Endodermal cell (in vitro differentiated cells): ENCODE measurements around the gene ZNF335. TPM values are rescaled to one million over a fixed set of nuclear protein-coding genes. Genes with fewer than 3 reads are reported as not detected.

Source experiments
- DNase-seq: peaks from one replicate; pipeline ENCODE4 v3.0.0-alpha.2; 2017
- H3K27ac ChIP-seq: 2 replicates; pipeline ENCODE4 v1.5.1; 2013; ENCODE audit warnings: mild to moderate bottlenecking, low read depth, low read length, moderate library complexity
- H3K27me3 ChIP-seq: 2 replicates; pipeline ENCODE4 v1.6.1; 2013; ENCODE audit warnings: mild to moderate bottlenecking, low read length, moderate library complexity; ENCODE audit not compliant: insufficient read depth, control insufficient read depth, poor library complexity, severe bottlenecking
- H3K36me3 ChIP-seq: 2 replicates; pipeline ENCODE4 v1.7.0; 2013; ENCODE audit warnings: mild to moderate bottlenecking, low read length, moderate library complexity; ENCODE audit not compliant: control insufficient read depth, insufficient read depth
- H3K4me1 ChIP-seq: one replicate; pipeline ENCODE4 v1.7.0; 2013; ENCODE audit warnings: low read length; ENCODE audit not compliant: control insufficient read depth, insufficient read depth
- H3K4me3 ChIP-seq: 2 replicates; pipeline ENCODE4 v1.5.1; 2013; ENCODE audit warnings: mild to moderate bottlenecking, low read length, moderate library complexity
- H3K9ac ChIP-seq: 2 replicates; pipeline ENCODE4 v1.6.1; 2013; ENCODE audit warnings: mild to moderate bottlenecking, low read length, moderate library complexity; ENCODE audit not compliant: poor library complexity, severe bottlenecking; ENCODE audit errors: extremely low read depth
- H3K9me3 ChIP-seq: 2 replicates; pipeline ENCODE4 v1.6.1; 2013; ENCODE audit warnings: mild to moderate bottlenecking, low read length, moderate library complexity; ENCODE audit not compliant: control insufficient read depth
- H3K27ac Mint-ChIP-seq: 2 replicates; pipeline ENCODE4 v1.8.0; 2020; ENCODE audit warnings: mixed read lengths
- H3K27me3 Mint-ChIP-seq: 2 replicates; pipeline ENCODE4 v1.8.0; 2021; ENCODE audit warnings: mild to moderate bottlenecking, mixed read lengths; ENCODE audit not compliant: insufficient read depth
- H3K36me3 Mint-ChIP-seq: 2 replicates; pipeline ENCODE4 v1.8.0; 2020; ENCODE audit warnings: low read depth, mixed read lengths
- H3K4me1 Mint-ChIP-seq: 2 replicates; pipeline ENCODE4 v1.8.0; 2020; ENCODE audit warnings: mixed read lengths
- H3K4me3 Mint-ChIP-seq: 2 replicates; pipeline ENCODE4 v1.8.0; 2020; ENCODE audit warnings: mild to moderate bottlenecking, moderate library complexity, mixed read lengths
- H3K9me3 Mint-ChIP-seq: 2 replicates; pipeline ENCODE4 v1.8.0; 2020; ENCODE audit warnings: mild to moderate bottlenecking, mixed read lengths
- WGBS, 2 experiments: methylation state at CpG; one replicate each; pipeline versions ENCODE4 v1.1.5 to v1.1.7; 2013; ENCODE audit warnings: missing lambda C conversion rate in 2 of 2, mixed read lengths in 1 of 2; ENCODE audit not compliant: insufficient coverage in 1 of 2, insufficient read length in 1 of 2; 5-methylcytosine and 5-hydroxymethylcytosine counted together
- total RNA-seq, 2 donors: library from RNA; stranded (reverse); fragmentation: NEBNext Ultra II Directional in 1 of 2; extraction: Animal tissue kit (Norgen Biotek cat#: 25700) in 1 of 2; gene quantifications; 2 replicates in 1 of 2; 3 replicates in 1 of 2; pipeline ENCODE4 v1.2.1, GENCODE V29; 2021
- TF ChIP-seq, protein P1 (sequence below): fragments of 200-600 bp; sonication (generic); conservative IDR thresholded peaks from 2 replicates; pipeline ENCODE4 v1.5.0; 2021; ENCODE audit warnings: antibody characterized with exemption, mild to moderate bottlenecking

Gene ZNF335
- total RNA-seq, 2 donors from 2014 or later = 18.3 to 21.0 TPM

- H3K36me3 ChIP-seq = no peaks in the 10 kb centered on the region
- TF ChIP-seq, protein P1, sequence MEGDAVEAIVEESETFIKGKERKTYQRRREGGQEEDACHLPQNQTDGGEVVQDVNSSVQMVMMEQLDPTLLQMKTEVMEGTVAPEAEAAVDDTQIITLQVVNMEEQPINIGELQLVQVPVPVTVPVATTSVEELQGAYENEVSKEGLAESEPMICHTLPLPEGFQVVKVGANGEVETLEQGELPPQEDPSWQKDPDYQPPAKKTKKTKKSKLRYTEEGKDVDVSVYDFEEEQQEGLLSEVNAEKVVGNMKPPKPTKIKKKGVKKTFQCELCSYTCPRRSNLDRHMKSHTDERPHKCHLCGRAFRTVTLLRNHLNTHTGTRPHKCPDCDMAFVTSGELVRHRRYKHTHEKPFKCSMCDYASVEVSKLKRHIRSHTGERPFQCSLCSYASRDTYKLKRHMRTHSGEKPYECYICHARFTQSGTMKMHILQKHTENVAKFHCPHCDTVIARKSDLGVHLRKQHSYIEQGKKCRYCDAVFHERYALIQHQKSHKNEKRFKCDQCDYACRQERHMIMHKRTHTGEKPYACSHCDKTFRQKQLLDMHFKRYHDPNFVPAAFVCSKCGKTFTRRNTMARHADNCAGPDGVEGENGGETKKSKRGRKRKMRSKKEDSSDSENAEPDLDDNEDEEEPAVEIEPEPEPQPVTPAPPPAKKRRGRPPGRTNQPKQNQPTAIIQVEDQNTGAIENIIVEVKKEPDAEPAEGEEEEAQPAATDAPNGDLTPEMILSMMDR = no peak
- no peaks in the 10 kb centered on the region for H3K9me3 Mint-ChIP-seq
- no peak overlapping the region for H3K27ac Mint-ChIP-seq
- no peaks in the 10 kb centered on the region for H3K4me1 ChIP-seq
- no peaks in the 10 kb centered on the region for H3K9me3 ChIP-seq
- peaks cover 30% of the 10 kb centered on the region for H3K27me3 Mint-ChIP-seq
- H3K9ac ChIP-seq = no peak overlapping the region
- peaks cover 7% of the 10 kb centered on the region for H3K4me1 Mint-ChIP-seq
- no peak overlapping the region for H3K4me3 ChIP-seq
- WGBS, 2 experiments = 89 to 94% methylated on average over 3 to 5 of the region's 5 CpGs
- no peaks in the 10 kb centered on the region for H3K36me3 Mint-ChIP-seq
- no peak for DNase-seq
- peaks cover 6% of the 10 kb centered on the region for H3K27me3 ChIP-seq
- H3K27ac ChIP-seq = no peak overlapping the region
- H3K4me3 Mint-ChIP-seq = no peak overlapping the region
Measured at GRCh38 chr20:45917790-45918141, 54.2 kb downstream of the ZNF335 start.

DNA sequence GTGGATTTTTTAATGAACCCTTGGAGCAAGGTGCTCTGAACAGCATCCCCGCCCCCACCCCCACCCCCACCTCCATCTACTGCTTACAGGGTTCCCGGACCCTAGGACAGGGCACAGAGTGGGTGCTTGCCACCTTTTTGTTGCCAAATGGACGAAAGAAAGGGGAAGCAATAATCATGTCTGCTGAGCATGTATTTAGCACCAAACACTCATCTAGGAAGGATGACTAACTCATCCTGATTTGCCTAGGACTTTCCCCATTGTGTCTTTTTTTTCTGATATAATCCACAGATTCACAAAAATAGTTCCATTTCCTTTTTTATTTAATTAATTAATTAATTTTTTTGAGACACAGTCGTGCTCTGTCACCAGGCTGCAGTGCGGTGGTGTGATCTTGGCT is 58.9 kb downstream of the ZNF335 start:
- WGBS, 2 experiments = 93 to 100% methylated on average over 1 to 4 of the region's 5 CpGs
- Mint-ChIP-seq H3K27me3 (peaks cover 20% of the 10 kb centered on the region), H3K27ac (no peak overlapping the region), H3K9me3 (no peaks in the 10 kb centered on the region), H3K4me3 (no peak overlapping the region), H3K36me3 (peaks cover 6% of the 10 kb centered on the region), H3K4me1 (peaks cover 12% of the 10 kb centered on the region)
- Histone ChIP-seq H3K27me3 (peaks cover 6% of the 10 kb centered on the region), H3K36me3 (peaks cover 14% of the 10 kb centered on the region), H3K4me3 (no peak overlapping the region), H3K9me3 (no peaks in the 10 kb centered on the region), H3K9ac (no peak overlapping the region), H3K27ac (no peak overlapping the region), H3K4me1 (peaks cover 4% of the 10 kb centered on the region)
- TF ChIP-seq, protein P1 = no peak
- no peak for DNase-seq

DNA sequence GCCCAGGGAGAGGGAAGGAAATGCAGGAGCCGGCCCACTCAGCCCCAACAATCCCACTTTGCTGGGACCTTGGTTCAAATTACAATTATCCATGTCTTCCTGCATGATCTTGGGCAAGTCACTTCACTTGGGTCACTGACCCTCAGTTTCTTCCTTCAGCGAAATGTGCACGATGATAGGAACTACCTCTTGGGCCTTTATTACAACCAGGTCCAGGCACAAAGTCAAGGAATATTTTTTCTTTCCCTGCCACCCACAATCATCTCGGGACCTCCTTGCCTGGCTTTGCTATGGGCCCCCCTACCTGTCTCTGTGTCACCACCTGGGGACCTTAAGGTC is 59.7 kb downstream of the ZNF335 start:
- Mint-ChIP-seq H3K4me3 (peak overlapping the region; percentile 71), H3K27ac (no peak overlapping the region), H3K9me3 (no peaks in the 10 kb centered on the region), H3K27me3 (peaks cover 18% of the 10 kb centered on the region), H3K4me1 (peaks cover 12% of the 10 kb centered on the region), H3K36me3 (peaks cover 14% of the 10 kb centered on the region)
- TF ChIP-seq, protein P1 = no peak
- Histone ChIP-seq H3K4me1 (peaks cover 4% of the 10 kb centered on the region), H3K27ac (peak overlapping the region; percentile 95), H3K4me3 (peak overlapping the region; percentile 89), H3K36me3 (peaks cover 22% of the 10 kb centered on the region), H3K9ac (peak overlapping the region; percentile 72), H3K27me3 (peaks cover 6% of the 10 kb centered on the region), H3K9me3 (no peaks in the 10 kb centered on the region)
- no peak for DNase-seq
- 42 to 44% methylated on average over 4 of the region's 4 CpGs for WGBS, 2 experiments
